BLaER1 (cell line): ENCODE results near the gene SNAP23.

Experiments used
- H3K27ac ChIP-seq: shearing (Covaris generic); formaldehyde crosslinking; 2 replicates; pipeline ENCODE4 v1.8.1; 2022
- H3K27me3 ChIP-seq: shearing (Covaris generic); formaldehyde crosslinking; 2 replicates; pipeline ENCODE4 v1.8.1; 2022
- H3K36me3 ChIP-seq: shearing (Covaris generic); formaldehyde crosslinking; 2 replicates; pipeline ENCODE4 v1.8.1; 2022
- H3K4me1 ChIP-seq: shearing (Covaris generic); formaldehyde crosslinking; 2 replicates; pipeline ENCODE4 v1.8.1; 2022
- H3K4me2 ChIP-seq: shearing (Covaris generic); formaldehyde crosslinking; 2 replicates; pipeline ENCODE4 v1.8.1; 2022
- H3K4me3 ChIP-seq: shearing (Covaris generic); formaldehyde crosslinking; 2 replicates; pipeline ENCODE4 v1.8.1; 2022
- H3K9ac ChIP-seq: shearing (Covaris generic); formaldehyde crosslinking; 2 replicates; pipeline ENCODE4 v1.8.1; 2022
- H3K9me3 ChIP-seq: shearing (Covaris generic); formaldehyde crosslinking; 2 replicates; pipeline ENCODE4 v1.8.1; 2022
- H4K20me1 ChIP-seq: shearing (Covaris generic); formaldehyde crosslinking; 2 replicates; pipeline ENCODE4 v1.8.1; 2022
- Cebpa-rat ChIP-seq: shearing (Covaris generic); IDR thresholded peaks from 2 replicates; pipeline ENCODE4 v1.8.1; 2022

SNAP23 gene

DNA sequence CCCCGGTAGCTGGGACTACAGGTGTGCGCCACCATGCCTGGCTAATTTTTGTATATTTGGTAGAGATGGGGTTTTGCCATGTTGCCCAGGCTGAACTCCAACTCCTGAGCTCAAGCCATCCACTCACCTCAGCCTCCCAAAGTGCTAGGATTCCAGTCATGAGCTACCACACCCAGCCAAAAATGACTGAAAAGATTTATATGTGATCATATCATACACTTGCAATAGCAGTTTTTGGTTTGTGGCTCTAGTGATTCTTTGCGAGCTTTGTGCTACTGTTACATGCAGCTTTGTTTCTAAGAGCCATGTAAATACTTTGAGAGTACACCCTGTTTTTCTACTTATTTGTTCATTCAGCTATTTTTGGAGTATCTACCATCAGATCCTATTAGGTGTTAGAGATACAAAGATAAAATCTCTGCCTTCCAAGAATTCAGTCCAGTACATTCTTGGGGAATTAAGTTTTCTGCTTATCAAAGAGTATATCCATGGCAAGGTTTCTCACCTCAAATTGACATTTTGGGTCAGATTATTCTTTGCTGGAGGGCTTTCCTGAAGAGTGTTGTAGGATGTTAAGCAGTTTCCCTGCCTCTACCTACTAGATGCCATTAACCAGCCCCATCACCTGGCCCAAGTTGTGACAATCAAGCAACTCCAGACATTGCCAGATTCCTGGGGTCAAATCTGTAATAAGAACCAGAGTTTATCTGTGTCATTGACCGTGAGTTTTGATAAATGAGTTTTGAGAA lies 15.0 kb downstream of the SNAP23 start:
- Histone ChIP-seq H3K4me1 (no peaks in the 10 kb centered on the region), H3K4me3 (no peak overlapping the region), H3K27ac (no peak overlapping the region), H4K20me1 (peaks cover 23% of the 10 kb centered on the region; the same call in 1 of the 2 replicates), H3K4me2 (no peak overlapping the region), H3K27me3 (no peaks in the 10 kb centered on the region), H3K9ac (no peak overlapping the region), H3K36me3 (peaks cover 51% of the 10 kb centered on the region), H3K9me3 (no peaks in the 10 kb centered on the region)
- TF ChIP-seq Cebpa-rat: no peak

DNA sequence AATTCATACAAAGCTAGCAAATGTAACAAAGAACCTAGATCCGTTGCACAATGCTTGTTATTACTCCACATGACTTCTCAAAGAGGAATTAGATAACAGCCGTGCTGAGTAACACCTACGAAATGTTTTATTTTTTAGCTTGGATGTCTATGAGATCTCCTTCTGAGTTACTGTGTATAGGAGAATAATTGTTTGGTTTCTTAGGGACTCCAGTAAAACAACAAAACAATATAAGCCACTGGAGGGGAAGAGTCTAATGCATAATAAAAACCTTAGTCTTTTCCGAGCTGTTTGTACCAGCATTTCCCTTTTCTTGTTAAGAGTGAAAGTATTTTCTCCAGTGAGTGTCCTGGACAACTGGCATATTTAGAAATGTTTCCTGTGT lies 15.6 kb downstream of the SNAP23 start:
- TF ChIP-seq Cebpa-rat: no peak
- Histone ChIP-seq H3K4me3 (no peak overlapping the region), H3K27ac (no peak overlapping the region), H3K36me3 (peaks cover 55% of the 10 kb centered on the region), H4K20me1 (peaks cover 23% of the 10 kb centered on the region; the same call in 1 of the 2 replicates), H3K9me3 (no peaks in the 10 kb centered on the region), H3K27me3 (no peaks in the 10 kb centered on the region), H3K4me2 (no peak overlapping the region), H3K9ac (no peak overlapping the region), H3K4me1 (no peaks in the 10 kb centered on the region)

DNA sequence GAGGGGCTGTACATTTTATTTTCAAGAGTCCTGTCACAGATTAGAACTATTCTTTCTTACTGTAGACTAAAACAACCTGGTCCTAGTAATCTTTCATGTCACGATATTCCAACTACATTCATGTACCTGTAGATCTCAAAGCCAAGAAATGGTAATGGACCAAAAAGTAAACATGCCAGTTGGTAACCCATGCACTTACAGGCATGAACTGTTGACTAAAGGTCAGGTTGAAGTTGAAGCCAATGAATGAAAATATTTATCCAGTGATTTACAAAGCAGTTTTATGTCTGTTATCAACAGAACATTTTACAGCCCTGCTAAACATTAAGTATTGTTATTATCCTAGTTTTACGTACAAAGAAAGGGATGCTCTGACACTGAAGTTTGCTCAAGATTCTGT lies 27.9 kb downstream of the SNAP23 start:
- Histone ChIP-seq H3K4me3 (no peak overlapping the region), H3K9ac (no peak overlapping the region), H3K36me3 (peaks cover 75% of the 10 kb centered on the region), H3K4me2 (no peak overlapping the region), H3K27me3 (no peaks in the 10 kb centered on the region), H4K20me1 (no peaks in the 10 kb centered on the region), H3K4me1 (no peaks in the 10 kb centered on the region), H3K9me3 (no peaks in the 10 kb centered on the region), H3K27ac (no peak overlapping the region)
- TF ChIP-seq Cebpa-rat: no peak

DNA sequence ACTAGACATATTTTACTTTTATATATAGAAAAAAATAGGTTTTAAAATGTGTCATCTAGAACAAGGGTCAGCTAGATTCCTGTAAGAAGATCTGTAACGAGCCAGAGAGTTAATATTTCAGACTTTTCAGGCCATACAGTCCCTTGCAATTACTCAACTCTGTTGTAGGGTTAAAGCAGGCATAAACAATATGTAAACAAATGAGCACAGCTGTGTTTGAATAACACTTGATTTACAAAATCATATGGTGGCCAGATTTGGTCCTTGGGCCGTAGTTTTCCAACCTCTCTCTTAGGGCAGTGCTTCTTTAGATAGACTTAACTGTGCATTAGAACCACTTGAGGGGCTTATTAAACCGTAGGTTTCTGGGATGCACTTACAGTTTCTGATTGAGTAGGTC lies 33.5 kb downstream of the SNAP23 start:
- H3K4me2 ChIP-seq: no peak overlapping the region
- no peak for TF ChIP-seq Cebpa-rat
- peaks cover 75% of the 10 kb centered on the region for H3K36me3 ChIP-seq
- H3K4me1 ChIP-seq: no peaks in the 10 kb centered on the region
- H4K20me1 ChIP-seq: no peaks in the 10 kb centered on the region
- H3K27ac ChIP-seq: no peak overlapping the region
- H3K4me3 ChIP-seq: no peak overlapping the region
- no peaks in the 10 kb centered on the region for H3K27me3 ChIP-seq
- H3K9ac ChIP-seq: no peak overlapping the region
- H3K9me3 ChIP-seq: no peaks in the 10 kb centered on the region

DNA sequence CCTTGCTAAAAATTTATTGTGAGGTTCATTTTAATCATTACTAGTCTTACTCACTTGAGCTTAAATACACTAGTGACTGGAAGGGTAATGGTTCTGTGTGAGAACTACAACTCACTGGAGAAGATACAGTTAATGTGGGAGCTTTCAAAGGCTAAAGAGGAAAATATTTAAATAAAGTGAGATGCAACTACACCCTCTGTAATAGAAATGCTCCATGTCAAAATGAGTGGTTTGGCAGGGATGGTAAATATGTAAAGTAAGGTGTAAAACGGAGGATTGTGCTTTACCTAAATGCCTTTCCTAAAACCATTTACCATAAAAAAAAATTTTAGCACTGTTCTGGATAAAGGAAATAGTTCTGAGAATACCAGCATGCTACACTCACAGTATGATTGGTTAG lies 37.8 kb downstream of the SNAP23 start:
- peaks cover 89% of the 10 kb centered on the region for H3K36me3 ChIP-seq

DNA sequence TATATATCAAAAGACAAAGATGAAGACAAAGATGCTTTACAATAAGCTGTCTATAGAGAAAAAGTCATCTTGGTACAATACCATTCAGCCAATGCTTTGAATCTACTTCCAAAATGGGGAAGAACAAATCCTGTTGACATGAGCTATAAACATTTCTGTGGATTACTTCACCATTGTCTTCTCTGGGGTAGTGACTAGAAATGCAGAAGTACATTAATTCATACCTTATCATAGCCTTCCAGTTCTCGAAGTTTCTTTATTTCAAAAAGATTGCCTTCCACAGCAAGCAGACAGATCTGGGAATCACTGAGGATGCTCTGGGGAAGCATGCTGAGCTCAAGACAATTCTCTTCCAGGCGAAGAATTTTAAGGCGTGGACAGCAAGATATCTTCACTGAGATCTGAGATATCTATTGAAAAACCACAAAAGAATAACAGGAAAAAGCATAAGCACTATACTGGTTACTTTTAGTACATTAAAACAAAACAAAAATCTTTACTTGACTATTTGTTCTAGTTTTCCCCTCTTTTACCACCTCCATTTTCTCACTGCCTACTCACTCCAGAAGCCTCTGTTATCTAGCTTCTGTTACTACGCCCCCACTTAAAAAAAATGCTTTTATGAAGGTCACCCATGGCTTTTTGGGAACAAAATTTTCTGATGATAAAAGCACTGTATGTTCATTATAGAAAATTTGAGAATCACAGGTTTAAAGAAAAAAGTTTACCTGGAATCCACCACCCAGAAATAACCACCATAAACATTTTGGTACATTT lies 49.6 kb downstream of the SNAP23 start:
- Histone ChIP-seq H3K4me1 (peaks cover 31% of the 10 kb centered on the region), H3K36me3 (peaks cover 55% of the 10 kb centered on the region), H3K4me3 (no peak overlapping the region), H3K9me3 (no peaks in the 10 kb centered on the region), H4K20me1 (no peaks in the 10 kb centered on the region), H3K9ac (no peak overlapping the region), H3K4me2 (no peak overlapping the region), H3K27me3 (no peaks in the 10 kb centered on the region), H3K27ac (no peak overlapping the region)
- TF ChIP-seq Cebpa-rat: no peak

More for the DNA sequence above, 37.8 kb downstream of the SNAP23 start:
- H4K20me1 ChIP-seq: no peaks in the 10 kb centered on the region
- no peaks in the 10 kb centered on the region for H3K9me3 ChIP-seq
- H3K4me3 ChIP-seq: no peak overlapping the region
- no peak for TF ChIP-seq Cebpa-rat
- no peak overlapping the region for H3K27ac ChIP-seq
- no peaks in the 10 kb centered on the region for H3K27me3 ChIP-seq
- H3K9ac ChIP-seq: no peak overlapping the region
- no peak overlapping the region for H3K4me2 ChIP-seq
- H3K4me1 ChIP-seq: no peaks in the 10 kb centered on the region

DNA sequence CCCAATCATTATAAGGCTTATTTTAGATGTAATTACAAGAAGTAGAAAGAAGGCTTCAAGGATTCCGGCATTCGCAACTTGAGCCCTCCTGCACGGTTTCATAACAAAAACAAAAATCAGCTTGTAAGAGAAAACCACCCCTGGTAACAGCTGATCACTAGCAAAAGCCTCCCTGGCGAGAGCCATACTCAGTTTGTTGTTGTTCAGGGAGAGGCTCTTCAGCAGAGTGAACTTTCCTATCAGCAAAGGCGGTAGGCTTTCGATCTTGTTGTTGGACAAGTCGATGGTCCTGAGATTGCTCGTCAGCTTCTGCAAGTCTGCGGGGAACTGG lies 52.4 kb downstream of the SNAP23 start:
- Histone ChIP-seq H4K20me1 (peaks cover 17% of the 10 kb centered on the region; the same call in 1 of the 2 replicates), H3K27ac (peak overlapping the region; percentile 82), H3K36me3 (peaks cover 39% of the 10 kb centered on the region), H3K27me3 (no peaks in the 10 kb centered on the region), H3K9me3 (no peaks in the 10 kb centered on the region), H3K4me3 (peak overlapping the region; percentile 88), H3K4me1 (peaks cover 44% of the 10 kb centered on the region), H3K4me2 (peak overlapping the region; percentile 87), H3K9ac (peak overlapping the region; percentile 88)
- no peak for TF ChIP-seq Cebpa-rat

DNA sequence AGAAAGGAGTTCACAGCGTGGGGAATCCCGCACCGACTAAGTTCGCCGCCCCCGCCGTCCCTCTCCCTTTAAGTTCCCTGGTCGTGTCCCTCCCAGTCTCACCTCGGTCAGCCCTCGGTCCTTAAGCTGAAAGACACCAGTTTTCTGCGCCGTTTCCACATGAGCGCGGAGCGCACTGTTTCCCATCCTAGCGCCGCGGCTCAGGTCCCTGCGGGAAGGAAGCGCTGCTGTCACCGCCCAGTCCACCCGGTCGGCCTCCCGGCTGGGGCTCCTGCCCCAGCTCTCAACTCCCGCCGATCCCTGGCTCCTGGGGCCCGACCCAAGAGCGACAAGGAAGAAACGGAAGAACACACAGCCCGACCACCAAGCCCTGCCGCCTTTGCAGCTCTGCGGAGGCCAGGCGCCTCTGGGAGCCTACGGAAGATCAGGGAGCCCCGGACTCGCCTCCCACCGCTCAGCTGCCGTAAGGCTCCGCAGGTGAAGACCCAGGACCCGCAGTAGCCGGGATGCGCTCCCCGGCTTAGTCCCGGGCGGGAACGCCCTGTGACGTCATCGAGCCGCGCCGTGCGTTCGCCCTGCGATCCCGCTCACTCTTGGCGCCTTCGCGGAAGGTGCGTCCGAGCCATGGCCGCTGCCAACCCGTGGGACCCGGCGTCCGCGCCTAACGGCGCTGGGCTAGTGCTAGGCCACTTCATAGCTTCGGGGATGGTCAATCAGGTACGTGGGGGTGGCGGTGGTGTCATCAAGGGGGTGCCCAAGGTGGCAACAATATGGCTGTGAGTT lies 53.0 kb downstream of the SNAP23 start, which contains the start of the genes HAUS2 and LRRC57:
Gene HAUS2 (plus strand): TSS at position 590 of the 783 bp plus-strand sequence. CDS start 35 bp downstream, at position 625.
Gene LRRC57 (minus strand): TSS at position 545 of the 783 bp plus-strand sequence. CDS start 359 bp downstream, at position 186.
- Histone ChIP-seq H3K36me3 (peaks cover 41% of the 10 kb centered on the region), H3K4me1 (peaks cover 44% of the 10 kb centered on the region), H3K4me2 (peak within 1 kb of the TSS; percentile 87), H3K4me3 (peak within 1 kb of the TSS; percentile 88), H3K27me3 (no peaks in the 10 kb centered on the region), H3K9ac (peak within 1 kb of the TSS; percentile 88), H4K20me1 (peaks cover 21% of the 10 kb centered on the region), H3K27ac (peak within 1 kb of the TSS; percentile 82), H3K9me3 (no peaks in the 10 kb centered on the region)
- TF ChIP-seq Cebpa-rat: no peak

DNA sequence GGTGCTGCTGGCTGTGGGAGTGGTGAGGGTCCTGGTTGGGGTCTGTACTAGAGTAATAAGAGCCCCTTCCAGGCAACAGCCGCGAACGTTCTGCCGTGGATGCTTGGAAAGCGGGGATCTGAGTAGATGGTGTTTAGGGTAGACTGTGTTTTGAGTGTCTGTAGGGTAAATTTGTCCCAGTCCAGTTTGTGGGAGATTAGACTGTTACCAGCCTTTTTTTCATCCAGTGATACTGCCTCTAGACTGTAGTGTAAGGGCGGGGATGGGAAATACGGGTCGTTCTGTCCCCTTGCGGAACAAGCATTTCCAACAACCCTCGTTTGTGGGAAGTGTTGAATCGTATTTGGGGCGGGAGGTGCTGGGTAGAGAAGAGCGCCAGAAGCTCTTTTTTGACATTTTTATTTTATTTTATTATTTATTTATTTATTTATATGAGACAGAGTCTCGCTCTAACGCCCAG lies 53.6 kb downstream of the SNAP23 start:
- no peak for TF ChIP-seq Cebpa-rat
- Histone ChIP-seq H3K4me2 (peak overlapping the region; percentile 87), H3K4me3 (peak overlapping the region; percentile 88), H3K9me3 (no peaks in the 10 kb centered on the region), H3K36me3 (peaks cover 40% of the 10 kb centered on the region), H3K27ac (peak overlapping the region; percentile 82), H3K9ac (peak overlapping the region; percentile 88), H4K20me1 (peaks cover 28% of the 10 kb centered on the region), H3K4me1 (peaks cover 44% of the 10 kb centered on the region), H3K27me3 (no peaks in the 10 kb centered on the region)
